Measurements from ENCODE around the gene HAS3.

Gene HAS3

GRCh38 chr16:69079697-69080096, 25.8 kb upstream of the HAS3 start:
- CTCF ChIA-PET = interaction anchor here (0.6 kb wide), 1 partner anchor 235 kb away, joined by 4 read pairs; no protein-coding TSS in a partner anchor
- no peak overlapping the region for H3K4me3 ChIP-seq (ENCODE audit: low read depth, low read length)
- no peak overlapping the region for H3K27ac ChIP-seq (ENCODE audit: extremely low read depth, low read depth, low read length)
- POLR2A ChIA-PET = no interaction called here
- TF ChIP-seq ZNF311 (tag by site-specific recombination; IDR thresholded peaks at IDR 0.05; ENCODE audit: borderline replicate concordance) (no peak), SP7 (tag by site-specific recombination; IDR thresholded peaks at IDR 0.05) (no peak), ZNF510 (tag by site-specific recombination; IDR thresholded peaks at IDR 0.05; ENCODE audit: insufficient replicate concordance) (no peak), BCL11A (tag by site-specific recombination; IDR thresholded peaks at IDR 0.05; ENCODE audit: low read depth) (no peak), ZNF791 (tag by site-specific recombination; IDR thresholded peaks at IDR 0.05) (no peak), ZNF274 (IDR thresholded peaks at IDR 0.05; ENCODE audit: low read length) (no peak), ZNF274 (tag by site-specific recombination; IDR thresholded peaks at IDR 0.05; ENCODE audit: borderline replicate concordance) (no peak), KLF1 (tag by site-specific recombination; IDR thresholded peaks at IDR 0.05) (no peak), ZNF670 (tag by site-specific recombination; IDR thresholded peaks at IDR 0.05; ENCODE audit: low read depth) (no peak), ZNF580 (tag by site-specific recombination; IDR thresholded peaks at IDR 0.05) (no peak), SALL2 (tag by site-specific recombination; IDR thresholded peaks at IDR 0.05; ENCODE audit: borderline replicate concordance) (no peak), ZNF639 (tag by site-specific recombination; IDR thresholded peaks at IDR 0.05) (no peak), WT1 (tag by site-specific recombination; IDR thresholded peaks at IDR 0.05) (no peak), ZNF623 (tag by site-specific recombination; IDR thresholded peaks at IDR 0.05) (no peak)
- TF ChIP-seq, protein P1, sequence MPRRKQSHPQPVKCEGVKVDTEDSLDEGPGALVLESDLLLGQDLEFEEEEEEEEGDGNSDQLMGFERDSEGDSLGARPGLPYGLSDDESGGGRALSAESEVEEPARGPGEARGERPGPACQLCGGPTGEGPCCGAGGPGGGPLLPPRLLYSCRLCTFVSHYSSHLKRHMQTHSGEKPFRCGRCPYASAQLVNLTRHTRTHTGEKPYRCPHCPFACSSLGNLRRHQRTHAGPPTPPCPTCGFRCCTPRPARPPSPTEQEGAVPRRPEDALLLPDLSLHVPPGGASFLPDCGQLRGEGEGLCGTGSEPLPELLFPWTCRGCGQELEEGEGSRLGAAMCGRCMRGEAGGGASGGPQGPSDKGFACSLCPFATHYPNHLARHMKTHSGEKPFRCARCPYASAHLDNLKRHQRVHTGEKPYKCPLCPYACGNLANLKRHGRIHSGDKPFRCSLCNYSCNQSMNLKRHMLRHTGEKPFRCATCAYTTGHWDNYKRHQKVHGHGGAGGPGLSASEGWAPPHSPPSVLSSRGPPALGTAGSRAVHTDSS (tag by site-specific recombination; IDR thresholded peaks at IDR 0.05) = no peak
- TF ChIP-seq, protein P2, sequence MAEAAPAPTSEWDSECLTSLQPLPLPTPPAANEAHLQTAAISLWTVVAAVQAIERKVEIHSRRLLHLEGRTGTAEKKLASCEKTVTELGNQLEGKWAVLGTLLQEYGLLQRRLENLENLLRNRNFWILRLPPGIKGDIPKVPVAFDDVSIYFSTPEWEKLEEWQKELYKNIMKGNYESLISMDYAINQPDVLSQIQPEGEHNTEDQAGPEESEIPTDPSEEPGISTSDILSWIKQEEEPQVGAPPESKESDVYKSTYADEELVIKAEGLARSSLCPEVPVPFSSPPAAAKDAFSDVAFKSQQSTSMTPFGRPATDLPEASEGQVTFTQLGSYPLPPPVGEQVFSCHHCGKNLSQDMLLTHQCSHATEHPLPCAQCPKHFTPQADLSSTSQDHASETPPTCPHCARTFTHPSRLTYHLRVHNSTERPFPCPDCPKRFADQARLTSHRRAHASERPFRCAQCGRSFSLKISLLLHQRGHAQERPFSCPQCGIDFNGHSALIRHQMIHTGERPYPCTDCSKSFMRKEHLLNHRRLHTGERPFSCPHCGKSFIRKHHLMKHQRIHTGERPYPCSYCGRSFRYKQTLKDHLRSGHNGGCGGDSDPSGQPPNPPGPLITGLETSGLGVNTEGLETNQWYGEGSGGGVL (tag by site-specific recombination; IDR thresholded peaks at IDR 0.05) = no peak
- no peaks in the 10 kb centered on the region for H3K4me1 ChIP-seq (ENCODE audit: control insufficient read depth, insufficient read depth, low read length)
- no peaks in the 10 kb centered on the region for H3K9me3 ChIP-seq (ENCODE audit: control insufficient read depth, insufficient read depth, low read depth, low read length)
- no peaks in the 10 kb centered on the region for H3K36me3 ChIP-seq (ENCODE audit: control insufficient read depth in 2 of 2, insufficient read depth in 1 of 2, low read length in 2 of 2)

DNA sequence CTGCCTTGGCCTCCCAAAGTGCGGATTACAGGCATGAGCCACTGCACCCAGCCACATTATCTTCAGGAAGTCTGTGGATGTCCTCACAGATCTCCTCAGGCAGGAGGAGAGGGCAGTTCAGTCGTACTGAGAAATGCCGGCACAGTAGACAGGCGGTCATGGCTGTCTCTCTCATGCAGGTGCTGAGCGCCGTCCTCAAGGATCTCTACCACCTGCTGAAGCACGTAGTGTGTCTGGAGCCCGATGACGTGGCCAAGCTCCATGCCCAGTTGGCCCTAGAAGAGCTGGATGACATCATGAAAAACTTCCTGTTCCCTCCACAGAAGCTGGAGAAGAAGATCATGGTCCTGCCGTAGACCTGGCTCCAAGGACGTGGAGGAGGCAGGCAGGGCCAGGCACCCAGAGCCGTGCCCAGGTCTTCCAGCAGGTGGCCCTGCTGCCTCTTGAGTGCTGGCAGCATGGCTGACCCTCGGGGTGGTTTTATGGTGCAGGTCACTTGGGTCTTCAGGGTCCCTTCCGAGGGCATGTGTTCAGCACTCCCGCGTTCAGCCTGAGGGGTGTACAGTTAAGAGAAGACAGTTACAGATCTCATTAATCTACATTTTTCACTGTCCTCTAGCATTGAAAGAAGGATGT, 22.0 kb upstream of the HAS3 start:
- H3K4me3 ChIP-seq (ENCODE audit: low read depth, low read length) = no peak overlapping the region
- ChIA-PET POLR2A (no interaction called here), CTCF (interaction anchor here (0.9 to 1.6 kb wide), 2 partner anchors 28 to 173 kb away, joined by 3 to 5 read pairs; no protein-coding TSS in a partner anchor)
- no peaks in the 10 kb centered on the region for H3K9me3 ChIP-seq (ENCODE audit: control insufficient read depth, insufficient read depth, low read depth, low read length)
- TF ChIP-seq ZNF423 (tag by site-specific recombination; IDR thresholded peaks at IDR 0.05) (no peak), ZNF146 (tag by site-specific recombination; IDR thresholded peaks at IDR 0.05) (no peak), ZNF175 (tag by site-specific recombination; IDR thresholded peaks at IDR 0.05) (no peak), ZNF626 (tag by site-specific recombination; IDR thresholded peaks at IDR 0.05) (no peak), ZNF585B (tag by site-specific recombination; IDR thresholded peaks at IDR 0.05) (no peak), ZNF138 (tag by site-specific recombination; IDR thresholded peaks at IDR 0.05; ENCODE audit: borderline replicate concordance) (no peak), ZNF2 (tag by site-specific recombination; IDR thresholded peaks at IDR 0.05) (0 out of 2 replicates have a peak, but pooled peaks have one; percentile 29), ZNF37A (tag by site-specific recombination; IDR thresholded peaks at IDR 0.05) (no peak), ZNF501 (tag by site-specific recombination; IDR thresholded peaks at IDR 0.05) (no peak)
- no peaks in the 10 kb centered on the region; a peak in 1 of 3 replicates for H3K36me3 ChIP-seq (ENCODE audit: control insufficient read depth in 2 of 2, insufficient read depth in 1 of 2, low read length in 2 of 2)
- no peak overlapping the region for H3K27ac ChIP-seq (ENCODE audit: extremely low read depth, low read depth, low read length)
- no peaks in the 10 kb centered on the region for H3K4me1 ChIP-seq (ENCODE audit: control insufficient read depth, insufficient read depth, low read length)
